GM06990 (cell line): ENCODE measurements around the gene MFAP3.
"Not testable (repeated sequence)": the region's sequence is repeated elsewhere in the genome, so short reads cannot be mapped to it uniquely, and the experiment has no call there.

ENCODE experiments used
- DNase-seq: peaks from one replicate; pipeline ENCODE4 v3.0.0-alpha.2; 2011; ENCODE audit not compliant: insufficient read length; ENCODE audit errors: extremely low read depth
- H3K27me3 ChIP-seq: replicated peaks from 2 replicates; pipeline ENCODE4 v1.6.0; 2011; ENCODE audit warnings: low read length; ENCODE audit not compliant: control insufficient read depth, insufficient read depth
- H3K36me3 ChIP-seq: 2 replicates; pipeline ENCODE4 v1.5.1; 2011; ENCODE audit warnings: low read length; ENCODE audit not compliant: control insufficient read depth, insufficient read depth
- H3K4me3 ChIP-seq: replicated peaks from 2 replicates; pipeline ENCODE4 v1.5.1; 2011; ENCODE audit warnings: low read depth, mild to moderate bottlenecking, control low read depth, low read length
- CTCF ChIP-seq: IDR thresholded peaks from 2 replicates; pipeline ENCODE4 v1.5.1; 2011; ENCODE audit warnings: low read length, control low read depth, mild to moderate bottlenecking, inconsistent platforms; ENCODE audit not compliant: insufficient read depth, poor library complexity, severe bottlenecking

Gene MFAP3

GRCh38 chr5:154015071-154015693 lies 23.6 kb upstream of the MFAP3 start:
- DNase-seq, result no peak
- no peak for TF ChIP-seq CTCF
- Histone ChIP-seq H3K27me3 (no peaks in the 10 kb centered on the region), H3K4me3 (no peak overlapping the region), H3K36me3 (peaks cover 3% of the 10 kb centered on the region)

- not testable (repeated sequence) for DNase-seq, H3K27me3 ChIP-seq, H3K36me3 ChIP-seq, H3K4me3 ChIP-seq
These were observed 19.8 kb upstream of the MFAP3 start for GRCh38 chr5:154018919-154019318.

- Histone ChIP-seq H3K27me3 (no peaks in the 10 kb centered on the region), H3K36me3 (no peaks in the 10 kb centered on the region; the same call in none of the 2 replicates), H3K4me3 (no peak overlapping the region)
- no peak for TF ChIP-seq CTCF
- DNase-seq, result no peak
These were observed 12.8 kb upstream of the MFAP3 start for GRCh38 chr5:154025951-154026350.

- Histone ChIP-seq H3K4me3 (no peak overlapping the region), H3K27me3 (no peaks in the 10 kb centered on the region), H3K36me3 (peaks cover 2% of the 10 kb centered on the region)
- DNase-seq, result no peak
- no peak for TF ChIP-seq CTCF
These were observed 6.8 kb upstream of the MFAP3 start for GRCh38 chr5:154031937-154032489.

GRCh38 chr5:154034944-154035343 lies 3.8 kb upstream of the MFAP3 start:
- no peak for DNase-seq
- no peaks in the 10 kb centered on the region for H3K27me3 ChIP-seq
- no peak for TF ChIP-seq CTCF
- H3K36me3 ChIP-seq, result peaks cover 2% of the 10 kb centered on the region
- no peak overlapping the region for H3K4me3 ChIP-seq

GRCh38 chr5:154038261-154038706 lies 483 bp upstream of the MFAP3 start:
- peak overlapping the region; percentile 95 for H3K4me3 ChIP-seq
- TF ChIP-seq CTCF, result no peak
- no peaks in the 10 kb centered on the region for H3K36me3 ChIP-seq
- no peaks in the 10 kb centered on the region for H3K27me3 ChIP-seq
- DNase-seq, result no peak
